Measurements from ENCODE around the gene RSRC1. TPM values are rescaled to one million over a fixed set of nuclear protein-coding genes. Genes with fewer than 3 reads are reported as not detected.

Gene RSRC1
- total and polyA plus RNA-seq, 5 donors from 2014 or later, result 25.8 to 35.7 (median 30.1) TPM

GRCh38 chr3:158102242-158103080, 7.4 kb upstream of the RSRC1 start:
- H3K27me3 Mint-ChIP-seq, result peaks cover 99% of the 10 kb centered on the region
- peaks cover 56% of the 10 kb centered on the region for H3K4me1 ChIP-seq (ENCODE audit: control insufficient read depth, insufficient read depth, low read length, poor library complexity, severe bottlenecking)
- H3K4me3 ChIP-seq (ENCODE audit: low read depth, low read length), result no peak overlapping the region
- H3K27ac Mint-ChIP-seq, result peak overlapping the region in 2 of 3 donors; percentile 52 to 53
- H3K27ac ChIP-seq (ENCODE audit: insufficient read depth, low read length, poor library complexity, severe bottlenecking), result no peak overlapping the region
- H3K9me3 ChIP-seq (ENCODE audit: control insufficient read depth in 2 of 2, low read length in 2 of 2), result peaks cover 3 to 19% of the 10 kb centered on the region in 2 experiments
- H3K36me3 Mint-ChIP-seq, result no peaks in the 10 kb centered on the region
- H3K9me3 Mint-ChIP-seq, result peaks cover 0 to 11% (median 0%) of the 10 kb centered on the region in 7 donors
- H3K4me1 Mint-ChIP-seq, result peaks cover 12 to 55% (median 44%) of the 10 kb centered on the region in 4 donors
- DNase-seq (no peak), ATAC-seq (ENCODE audit: low read depth in 2 of 2) (no peak)
- no peaks in the 10 kb centered on the region for H3K36me3 ChIP-seq (ENCODE audit: control insufficient read depth, insufficient read depth, low read length)
- H3K27me3 ChIP-seq (ENCODE audit: control insufficient read depth, insufficient read depth, low read length), result peaks cover 75% of the 10 kb centered on the region
- peak overlapping the region; percentile 33 to 80 (median 56) for H3K4me3 Mint-ChIP-seq

GRCh38 chr3:158103081-158103886, 6.6 kb upstream of the RSRC1 start:
- H3K27me3 Mint-ChIP-seq, result peaks cover 99% of the 10 kb centered on the region
- DNase-seq, result no peak
- no peak for ATAC-seq (ENCODE audit: low read depth in 2 of 2)

GRCh38 chr3:158103887-158104327, 6.0 kb upstream of the RSRC1 start:
- no peaks in the 10 kb centered on the region for H3K36me3 Mint-ChIP-seq
- H3K27me3 Mint-ChIP-seq, result peaks cover 97% of the 10 kb centered on the region
- H3K4me1 Mint-ChIP-seq, result peaks cover 17 to 54% (median 36%) of the 10 kb centered on the region in 4 donors
- Histone ChIP-seq H3K9me3 (ENCODE audit: control insufficient read depth in 2 of 2, low read length in 2 of 2) (peaks cover 10 to 17% of the 10 kb centered on the region in 2 experiments), H3K27ac (ENCODE audit: insufficient read depth, low read length, poor library complexity, severe bottlenecking) (no peak overlapping the region), H3K4me3 (ENCODE audit: low read depth, low read length) (peak overlapping the region; percentile 55), H3K36me3 (ENCODE audit: control insufficient read depth, insufficient read depth, low read length) (no peaks in the 10 kb centered on the region), H3K27me3 (ENCODE audit: control insufficient read depth, insufficient read depth, low read length) (peaks cover 78% of the 10 kb centered on the region), H3K4me1 (ENCODE audit: control insufficient read depth, insufficient read depth, low read length, poor library complexity, severe bottlenecking) (peaks cover 46% of the 10 kb centered on the region)
- peaks cover 0 to 11% (median 0%) of the 10 kb centered on the region in 7 donors for H3K9me3 Mint-ChIP-seq
- no peak for ATAC-seq (ENCODE audit: low read depth in 2 of 2)
- H3K4me3 Mint-ChIP-seq, result peak overlapping the region; percentile 55 to 86 (median 83)
- peak overlapping the region in 1 of 3 donors; percentile 45 for H3K27ac Mint-ChIP-seq
- DNase-seq, result no peak

More at GRCh38 chr3:158103081-158103886, 6.6 kb upstream of the RSRC1 start:
- Mint-ChIP-seq H3K4me1 (peaks cover 14 to 56% (median 38%) of the 10 kb centered on the region in 4 donors), H3K4me3 (peak overlapping the region; percentile 73 to 86 (median 83)), H3K27ac (peak overlapping the region; percentile 13 to 53 (median 52)), H3K9me3 (peaks cover 0 to 11% (median 0%) of the 10 kb centered on the region in 7 donors), H3K36me3 (no peaks in the 10 kb centered on the region)
- peaks cover 78% of the 10 kb centered on the region for H3K27me3 ChIP-seq (ENCODE audit: control insufficient read depth, insufficient read depth, low read length)
- peaks cover 49% of the 10 kb centered on the region for H3K4me1 ChIP-seq (ENCODE audit: control insufficient read depth, insufficient read depth, low read length, poor library complexity, severe bottlenecking)
- H3K36me3 ChIP-seq (ENCODE audit: control insufficient read depth, insufficient read depth, low read length), result no peaks in the 10 kb centered on the region
- H3K4me3 ChIP-seq (ENCODE audit: low read depth, low read length), result peak overlapping the region; percentile 55
- no peak overlapping the region for H3K27ac ChIP-seq (ENCODE audit: insufficient read depth, low read length, poor library complexity, severe bottlenecking)
- peaks cover 10 to 19% of the 10 kb centered on the region in 2 experiments for H3K9me3 ChIP-seq (ENCODE audit: control insufficient read depth in 2 of 2, low read length in 2 of 2)

- peaks cover 50% of the 10 kb centered on the region for H3K4me1 ChIP-seq (ENCODE audit: control insufficient read depth, insufficient read depth, low read length, poor library complexity, severe bottlenecking)
- H3K27ac ChIP-seq (ENCODE audit: insufficient read depth, low read length, poor library complexity, severe bottlenecking), result no peak overlapping the region
- ATAC-seq (ENCODE audit: low read depth in 2 of 2) (no peak), DNase-seq (no peak)
- Mint-ChIP-seq H3K4me1 (peaks cover 22 to 58% (median 38%) of the 10 kb centered on the region in 4 donors), H3K27me3 (peaks cover 92% of the 10 kb centered on the region), H3K27ac (peak overlapping the region in 1 of 3 donors; percentile 45), H3K9me3 (peaks cover 0 to 11% (median 0%) of the 10 kb centered on the region in 7 donors), H3K36me3 (no peaks in the 10 kb centered on the region), H3K4me3 (peak overlapping the region; percentile 55 to 86 (median 83))
- peaks cover 73% of the 10 kb centered on the region for H3K27me3 ChIP-seq (ENCODE audit: control insufficient read depth, insufficient read depth, low read length)
- H3K9me3 ChIP-seq (ENCODE audit: control insufficient read depth in 2 of 2, low read length in 2 of 2), result peaks cover 10 to 18% of the 10 kb centered on the region in 2 experiments
- no peaks in the 10 kb centered on the region for H3K36me3 ChIP-seq (ENCODE audit: control insufficient read depth, insufficient read depth, low read length)
- no peak overlapping the region for H3K4me3 ChIP-seq (ENCODE audit: low read depth, low read length)
These were observed 5.4 kb upstream of the RSRC1 start for GRCh38 chr3:158104431-158104921.

GRCh38 chr3:158105119-158105709, 4.7 kb upstream of the RSRC1 start:
- H3K4me3 ChIP-seq (ENCODE audit: low read depth, low read length), result no peak overlapping the region
- H3K27ac ChIP-seq (ENCODE audit: insufficient read depth, low read length, poor library complexity, severe bottlenecking), result no peak overlapping the region
- Mint-ChIP-seq H3K27me3 (peaks cover 91% of the 10 kb centered on the region), H3K4me1 (peaks cover 27 to 65% (median 43%) of the 10 kb centered on the region in 4 donors), H3K4me3 (peak overlapping the region; percentile 52 to 86 (median 83)), H3K9me3 (peaks cover 0 to 14% (median 4%) of the 10 kb centered on the region in 7 donors), H3K27ac (no peak overlapping the region), H3K36me3 (no peaks in the 10 kb centered on the region)
- H3K27me3 ChIP-seq (ENCODE audit: control insufficient read depth, insufficient read depth, low read length), result peaks cover 66% of the 10 kb centered on the region
- DNase-seq (no peak), ATAC-seq (ENCODE audit: low read depth in 2 of 2) (no peak)
- peaks cover 53% of the 10 kb centered on the region for H3K4me1 ChIP-seq (ENCODE audit: control insufficient read depth, insufficient read depth, low read length, poor library complexity, severe bottlenecking)
- H3K9me3 ChIP-seq (ENCODE audit: control insufficient read depth in 2 of 2, low read length in 2 of 2), result peaks cover 7 to 18% of the 10 kb centered on the region in 2 experiments
- no peaks in the 10 kb centered on the region for H3K36me3 ChIP-seq (ENCODE audit: control insufficient read depth, insufficient read depth, low read length)

- H3K27me3 Mint-ChIP-seq, result peaks cover 91% of the 10 kb centered on the region
- no peak for ATAC-seq (ENCODE audit: low read depth in 2 of 2)
- Histone ChIP-seq H3K27ac (ENCODE audit: insufficient read depth, low read length, poor library complexity, severe bottlenecking) (no peak overlapping the region), H3K4me3 (ENCODE audit: low read depth, low read length) (peak overlapping the region; percentile 51), H3K36me3 (ENCODE audit: control insufficient read depth, insufficient read depth, low read length) (no peaks in the 10 kb centered on the region), H3K4me1 (ENCODE audit: control insufficient read depth, insufficient read depth, low read length, poor library complexity, severe bottlenecking) (peaks cover 58% of the 10 kb centered on the region), H3K27me3 (ENCODE audit: control insufficient read depth, insufficient read depth, low read length) (peaks cover 60% of the 10 kb centered on the region), H3K9me3 (ENCODE audit: control insufficient read depth in 2 of 2, low read length in 2 of 2) (peaks cover 7 to 18% of the 10 kb centered on the region in 2 experiments)
- H3K4me3 Mint-ChIP-seq, result peak overlapping the region; percentile 81 to 94 (median 86)
- no peaks in the 10 kb centered on the region for H3K36me3 Mint-ChIP-seq
- H3K4me1 Mint-ChIP-seq, result peaks cover 27 to 71% (median 47%) of the 10 kb centered on the region in 4 donors
- H3K9me3 Mint-ChIP-seq, result peaks cover 0 to 14% (median 4%) of the 10 kb centered on the region in 7 donors
- H3K27ac Mint-ChIP-seq, result peak overlapping the region in 2 of 3 donors; percentile 32 to 71
- no peak for DNase-seq
These were observed 4.1 kb upstream of the RSRC1 start for GRCh38 chr3:158105710-158106253.
